Peyer's patch (tissue), 4 donors: Measurements from ENCODE around the gene TFG. TPM values are rescaled to one million over a fixed set of nuclear protein-coding genes. Genes with fewer than 3 reads are reported as not detected.

Experiments
- DNase-seq, 3 donors: peaks; one replicate each; pipeline ENCODE4 v3.0.0-alpha.2; 2017 to 2019
- H3K27ac ChIP-seq, 4 donors: fragments of 200-600 bp; sonication (generic); one replicate each; pipeline ENCODE4 v1.5.1; 2016 to 2019
- H3K27me3 ChIP-seq, 2 donors: fragments of 200-600 bp; sonication (generic); one replicate each; pipeline ENCODE4 v1.5.1; 2019
- H3K36me3 ChIP-seq, 3 donors: fragments of 200-600 bp; sonication (generic); one replicate each; pipeline ENCODE4 v1.5.1; 2016 to 2019
- H3K4me1 ChIP-seq, 4 donors: fragments of 200-600 bp; sonication (generic); one replicate each; pipeline ENCODE4 v1.5.1; 2016 to 2019
- H3K4me3 ChIP-seq, 4 donors: fragments of 200-600 bp; sonication (generic); 1 replicate in 3 of 4; 2 replicates in 1 of 4; pipeline ENCODE4 v1.5.1; 2016 to 2019; ENCODE audit warnings: mild to moderate bottlenecking in 1 of 4
- H3K9me3 ChIP-seq, 4 donors: fragments of 200-600 bp; sonication (generic); one replicate each; pipeline ENCODE4 v1.5.1; 2016 to 2019; ENCODE audit warnings: mild to moderate bottlenecking in 1 of 4
- CTCF ChIP-seq, 6 experiments: fragments of 450-650 bp in 4 of 6; fragments of 200-600 bp in 2 of 6; sonication (generic) in 1 of 6; IDR thresholded peaks; one replicate each; pipeline ENCODE4 v1.5.1; 2017 to 2019; ENCODE audit warnings: antibody characterized with exemption in 6 of 6, mild to moderate bottlenecking in 3 of 6, moderate library complexity in 1 of 6
- POLR2A ChIP-seq, 2 donors: fragments of 450-650 bp; IDR thresholded peaks; one replicate each; pipeline ENCODE4 v1.5.1; 2017; ENCODE audit warnings: antibody characterized with exemption in 2 of 2, mild to moderate bottlenecking in 2 of 2, moderate library complexity in 2 of 2
- total RNA-seq, 4 donors: library from RNA; depleted of rRNA; stranded (reverse); fragments of >200 nt; gene quantifications; one replicate each; pipeline ENCODE4 v1.1.0, GENCODE V29; 2016

The TFG gene
- total RNA-seq, 4 donors from 2014 or later: 75.1 to 188 (median 141) TPM

- H3K27ac ChIP-seq: no peak overlapping the region
- no peaks in the 10 kb centered on the region for H3K36me3 ChIP-seq
- H3K27me3 ChIP-seq: no peaks in the 10 kb centered on the region
- TF ChIP-seq POLR2A (IDR thresholded peaks at IDR 0.05) (no peak), CTCF (IDR thresholded peaks at IDR 0.05) (no peak)
- no peaks in the 10 kb centered on the region for H3K4me1 ChIP-seq
- H3K9me3 ChIP-seq: no peaks in the 10 kb centered on the region
- DNase-seq: no peak
- no peak overlapping the region for H3K4me3 ChIP-seq
These were observed 66.9 kb downstream of the TFG start for GRCh38 chr3:100776097-100776729.

GRCh38 chr3:100776746-100777145 lies 67.5 kb downstream of the TFG start:
- DNase-seq: no peak
- H3K27ac ChIP-seq: no peak overlapping the region
- no peaks in the 10 kb centered on the region for H3K36me3 ChIP-seq
- no peak overlapping the region for H3K4me3 ChIP-seq
- no peaks in the 10 kb centered on the region for H3K9me3 ChIP-seq
- no peaks in the 10 kb centered on the region for H3K27me3 ChIP-seq
- TF ChIP-seq CTCF (IDR thresholded peaks at IDR 0.05) (no peak), POLR2A (IDR thresholded peaks at IDR 0.05) (no peak)
- H3K4me1 ChIP-seq: no peaks in the 10 kb centered on the region

GRCh38 chr3:100777271-100777670 lies 68.0 kb downstream of the TFG start:
- Histone ChIP-seq H3K4me3 (no peak overlapping the region), H3K27me3 (no peaks in the 10 kb centered on the region), H3K36me3 (no peaks in the 10 kb centered on the region), H3K4me1 (no peaks in the 10 kb centered on the region), H3K27ac (no peak overlapping the region), H3K9me3 (no peaks in the 10 kb centered on the region)
- no peak for TF ChIP-seq POLR2A (IDR thresholded peaks at IDR 0.05)
- DNase-seq: no peak

GRCh38 chr3:100779480-100779879 lies 70.2 kb downstream of the TFG start:
- Histone ChIP-seq H3K9me3 (no peaks in the 10 kb centered on the region), H3K27ac (no peak overlapping the region), H3K36me3 (no peaks in the 10 kb centered on the region), H3K4me1 (no peaks in the 10 kb centered on the region), H3K27me3 (no peaks in the 10 kb centered on the region), H3K4me3 (no peak overlapping the region)
- no peak for TF ChIP-seq POLR2A (IDR thresholded peaks at IDR 0.05)
- TF ChIP-seq CTCF (IDR thresholded peaks at IDR 0.05): no peak
- DNase-seq: no peak

- H3K4me3 ChIP-seq: no peak overlapping the region
- TF ChIP-seq CTCF (IDR thresholded peaks at IDR 0.05): no peak
- TF ChIP-seq POLR2A (IDR thresholded peaks at IDR 0.05): no peak
- no peaks in the 10 kb centered on the region for H3K36me3 ChIP-seq
- H3K27me3 ChIP-seq: no peaks in the 10 kb centered on the region
- no peak for DNase-seq
- H3K27ac ChIP-seq: no peak overlapping the region
- no peaks in the 10 kb centered on the region for H3K4me1 ChIP-seq
- H3K9me3 ChIP-seq: no peaks in the 10 kb centered on the region
These were observed 70.9 kb downstream of the TFG start for GRCh38 chr3:100780071-100780622.

- no peaks in the 10 kb centered on the region for H3K27me3 ChIP-seq
- peaks cover 0 to 4% (median 0%) of the 10 kb centered on the region in 4 donors for H3K9me3 ChIP-seq
- no peak overlapping the region for H3K27ac ChIP-seq
- no peak overlapping the region for H3K4me3 ChIP-seq
- no peaks in the 10 kb centered on the region for H3K4me1 ChIP-seq
- TF ChIP-seq CTCF (IDR thresholded peaks at IDR 0.05) (no peak), POLR2A (IDR thresholded peaks at IDR 0.05) (no peak)
- no peak for DNase-seq
- H3K36me3 ChIP-seq: no peaks in the 10 kb centered on the region
These were observed 72.0 kb downstream of the TFG start for GRCh38 chr3:100781301-100781700.
